ENCODE data around the gene ARVCF.

DNA sequence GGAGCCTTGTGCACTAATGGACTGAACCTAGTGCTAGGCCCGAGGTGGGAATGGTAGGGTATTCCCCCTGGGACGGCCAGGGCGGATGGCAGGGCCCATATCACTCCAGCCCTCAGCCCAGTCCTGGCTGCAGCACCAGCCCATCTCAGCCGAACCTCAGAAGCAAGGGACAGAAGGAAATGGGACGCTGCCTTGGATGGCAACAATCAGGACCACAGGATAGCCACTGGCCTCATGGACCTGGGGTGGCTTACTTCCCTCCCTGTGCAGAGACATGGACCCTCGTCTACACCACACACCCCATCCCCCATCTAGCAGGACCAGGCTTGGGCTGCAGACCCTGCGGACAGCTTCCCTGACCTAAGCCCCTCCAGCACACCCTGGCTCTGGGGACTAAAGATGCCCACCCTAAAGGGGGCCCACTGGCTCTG lies 24.1 kb downstream of the ARVCF start:
- TF ChIP-seq, protein P1, sequence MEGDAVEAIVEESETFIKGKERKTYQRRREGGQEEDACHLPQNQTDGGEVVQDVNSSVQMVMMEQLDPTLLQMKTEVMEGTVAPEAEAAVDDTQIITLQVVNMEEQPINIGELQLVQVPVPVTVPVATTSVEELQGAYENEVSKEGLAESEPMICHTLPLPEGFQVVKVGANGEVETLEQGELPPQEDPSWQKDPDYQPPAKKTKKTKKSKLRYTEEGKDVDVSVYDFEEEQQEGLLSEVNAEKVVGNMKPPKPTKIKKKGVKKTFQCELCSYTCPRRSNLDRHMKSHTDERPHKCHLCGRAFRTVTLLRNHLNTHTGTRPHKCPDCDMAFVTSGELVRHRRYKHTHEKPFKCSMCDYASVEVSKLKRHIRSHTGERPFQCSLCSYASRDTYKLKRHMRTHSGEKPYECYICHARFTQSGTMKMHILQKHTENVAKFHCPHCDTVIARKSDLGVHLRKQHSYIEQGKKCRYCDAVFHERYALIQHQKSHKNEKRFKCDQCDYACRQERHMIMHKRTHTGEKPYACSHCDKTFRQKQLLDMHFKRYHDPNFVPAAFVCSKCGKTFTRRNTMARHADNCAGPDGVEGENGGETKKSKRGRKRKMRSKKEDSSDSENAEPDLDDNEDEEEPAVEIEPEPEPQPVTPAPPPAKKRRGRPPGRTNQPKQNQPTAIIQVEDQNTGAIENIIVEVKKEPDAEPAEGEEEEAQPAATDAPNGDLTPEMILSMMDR (IDR thresholded peaks at IDR 0.05; ENCODE audit: insufficient read depth, low read length): no peak
- TF ChIP-seq POLR2AphosphoS5 (IDR thresholded peaks at IDR 0.05; ENCODE audit: low read depth): no peak
- TF ChIP-seq, protein P2, sequence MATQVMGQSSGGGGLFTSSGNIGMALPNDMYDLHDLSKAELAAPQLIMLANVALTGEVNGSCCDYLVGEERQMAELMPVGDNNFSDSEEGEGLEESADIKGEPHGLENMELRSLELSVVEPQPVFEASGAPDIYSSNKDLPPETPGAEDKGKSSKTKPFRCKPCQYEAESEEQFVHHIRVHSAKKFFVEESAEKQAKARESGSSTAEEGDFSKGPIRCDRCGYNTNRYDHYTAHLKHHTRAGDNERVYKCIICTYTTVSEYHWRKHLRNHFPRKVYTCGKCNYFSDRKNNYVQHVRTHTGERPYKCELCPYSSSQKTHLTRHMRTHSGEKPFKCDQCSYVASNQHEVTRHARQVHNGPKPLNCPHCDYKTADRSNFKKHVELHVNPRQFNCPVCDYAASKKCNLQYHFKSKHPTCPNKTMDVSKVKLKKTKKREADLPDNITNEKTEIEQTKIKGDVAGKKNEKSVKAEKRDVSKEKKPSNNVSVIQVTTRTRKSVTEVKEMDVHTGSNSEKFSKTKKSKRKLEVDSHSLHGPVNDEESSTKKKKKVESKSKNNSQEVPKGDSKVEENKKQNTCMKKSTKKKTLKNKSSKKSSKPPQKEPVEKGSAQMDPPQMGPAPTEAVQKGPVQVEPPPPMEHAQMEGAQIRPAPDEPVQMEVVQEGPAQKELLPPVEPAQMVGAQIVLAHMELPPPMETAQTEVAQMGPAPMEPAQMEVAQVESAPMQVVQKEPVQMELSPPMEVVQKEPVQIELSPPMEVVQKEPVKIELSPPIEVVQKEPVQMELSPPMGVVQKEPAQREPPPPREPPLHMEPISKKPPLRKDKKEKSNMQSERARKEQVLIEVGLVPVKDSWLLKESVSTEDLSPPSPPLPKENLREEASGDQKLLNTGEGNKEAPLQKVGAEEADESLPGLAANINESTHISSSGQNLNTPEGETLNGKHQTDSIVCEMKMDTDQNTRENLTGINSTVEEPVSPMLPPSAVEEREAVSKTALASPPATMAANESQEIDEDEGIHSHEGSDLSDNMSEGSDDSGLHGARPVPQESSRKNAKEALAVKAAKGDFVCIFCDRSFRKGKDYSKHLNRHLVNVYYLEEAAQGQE (IDR thresholded peaks at IDR 0.05; ENCODE audit: insufficient replicate concordance, low read depth): no peak
- TF ChIP-seq GABPA (IDR thresholded peaks at IDR 0.05; ENCODE audit: low read depth): no peak
- TF ChIP-seq SPI1 (IDR thresholded peaks at IDR 0.05; ENCODE audit: borderline replicate concordance, low read depth): no peak

All from HL-60 (cell line).